Kidney (tissue), 14 donors: ENCODE measurements around the gene OTULIN. TPM values are rescaled to one million over a fixed set of nuclear protein-coding genes. Genes with fewer than 3 reads are reported as not detected.

Experiments
- DNase-seq, 5 donors: peaks; one replicate each; pipeline ENCODE4 v3.0.0-alpha.2; 2013 to 2020
- FAIRE-seq: peaks from 2 replicates; lab custom pipeline; 2012; peaks lifted over from hg19 to GRCh38; lab: Jason Lieb, UNC
- H3K27ac ChIP-seq, 2 donors: one replicate each; pipeline ENCODE4 v1.7.0; 2013; ENCODE audit warnings: low read depth in 2 of 2, low read length in 2 of 2, inconsistent platforms in 1 of 2
- H3K27me3 ChIP-seq: one replicate; pipeline ENCODE4 v1.7.1; 2013; ENCODE audit warnings: low read length, inconsistent platforms; ENCODE audit not compliant: control insufficient read depth, insufficient read depth
- H3K36me3 ChIP-seq, 3 donors: one replicate each; pipeline versions ENCODE4 v1.7.0 to v1.7.1; 2013; ENCODE audit warnings: low read length in 3 of 3, control low read depth in 1 of 3, inconsistent platforms in 1 of 3; ENCODE audit not compliant: insufficient read depth in 3 of 3, control insufficient read depth in 2 of 3
- H3K4me1 ChIP-seq, 3 donors: one replicate each; pipeline versions ENCODE4 v1.7.0 to v1.7.1; 2013; ENCODE audit warnings: low read length in 3 of 3, inconsistent platforms in 1 of 3, low read depth in 1 of 3; ENCODE audit not compliant: control insufficient read depth in 2 of 3, insufficient read depth in 2 of 3
- H3K4me3 ChIP-seq, 3 donors: one replicate each; pipeline versions ENCODE4 v1.7.0 to v1.8.1; 2013; ENCODE audit warnings: low read length in 3 of 3, control low read depth in 1 of 3, inconsistent platforms in 1 of 3
- H3K9ac ChIP-seq, 3 donors: one replicate each; pipeline versions ENCODE4 v1.7.0 to v1.7.1; 2013; ENCODE audit warnings: low read length in 3 of 3, control low read depth in 1 of 3, inconsistent platforms in 1 of 3
- H3K9me3 ChIP-seq, 3 donors: one replicate each; pipeline versions ENCODE4 v1.7.0 to v1.7.1; 2013; ENCODE audit warnings: low read length in 3 of 3, control low read depth in 1 of 3, inconsistent platforms in 1 of 3; ENCODE audit not compliant: control insufficient read depth in 2 of 3, insufficient read depth in 1 of 3
- intact Hi-C: fragments of 100-400 bp; cut with DNase I; formaldehyde crosslinking; loops from one replicate; pipeline ENCODE4 v1.11.1; 2022
- polyA plus RNA-seq: library from polyadenylated mRNA; stranded (reverse); fragments of 350-450 nt; fragmentation: Illumina TruSeq; extraction: RNeasy Lipid Tissue Mini Kit (QIAGEN cat#74804); gene quantifications from one replicate; pipeline ENCODE4 v1.2.3, GENCODE V29; 2014; ENCODE audit warnings: low read depth, low replicate concordance; ENCODE audit not compliant: insufficient read depth
- total RNA-seq: library from RNA; stranded (reverse); fragmentation: NEBNext Ultra II Directional; extraction: Animal tissue kit (Norgen Biotek cat#: 25700); gene quantifications from one replicate; pipeline ENCODE4 v1.2.1, GENCODE V29; 2021
- TF ChIP-seq, protein P1 (sequence below): IDR thresholded peaks from 3 replicates; pipeline ENCODE4 v1.5.1; 2012; ENCODE audit warnings: mild to moderate bottlenecking, moderate library complexity, borderline replicate concordance; ENCODE audit not compliant: insufficient read depth; ENCODE audit errors: extremely low read depth
- donor health status: control.
- donor health status: control.
- donor health status: control.
- donor health status: control.
- donor health status: control.
- donor health status: DM: yes; HTN: yes; CAD: no.
- donor health status: Normal renal cell carcinoma (clear cell type).

OTULIN gene
- total and polyA plus RNA-seq, 2 donors from 2014 or later, result 9.0 to 28.4 TPM

DNA sequence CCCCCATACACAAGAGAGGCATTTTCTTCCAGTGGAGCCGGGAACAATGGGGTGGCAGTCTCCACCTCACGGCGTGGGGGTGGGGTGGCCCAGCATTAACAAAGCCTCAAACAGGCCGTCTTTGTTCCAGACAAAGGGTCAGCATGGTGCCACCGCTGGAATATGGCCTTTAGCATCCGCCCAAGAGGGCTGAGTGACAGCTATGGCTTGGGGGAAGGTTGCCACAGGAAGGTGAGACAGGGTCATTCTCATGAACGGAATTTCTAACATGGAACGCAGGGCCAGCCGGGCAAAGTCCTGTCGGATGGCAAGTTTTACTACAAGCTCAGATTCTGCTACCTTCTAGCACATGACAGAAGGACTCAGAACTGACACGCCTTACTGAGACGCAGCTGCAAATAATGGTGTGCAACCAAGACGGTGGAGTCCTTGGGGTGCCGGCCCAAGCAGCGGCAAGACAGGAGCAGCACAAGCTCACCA is 64.0 kb downstream of the OTULIN start:
- FAIRE-seq (no peak), DNase-seq (no peak)
- Histone ChIP-seq H3K4me3 (no peak overlapping the region), H3K36me3 (no peaks in the 10 kb centered on the region), H3K4me1 (peaks cover 0 to 6% (median 2%) of the 10 kb centered on the region in 3 donors), H3K9ac (no peak overlapping the region), H3K27me3 (no peaks in the 10 kb centered on the region), H3K27ac (no peak overlapping the region), H3K9me3 (no peaks in the 10 kb centered on the region)
- TF ChIP-seq, protein P1, sequence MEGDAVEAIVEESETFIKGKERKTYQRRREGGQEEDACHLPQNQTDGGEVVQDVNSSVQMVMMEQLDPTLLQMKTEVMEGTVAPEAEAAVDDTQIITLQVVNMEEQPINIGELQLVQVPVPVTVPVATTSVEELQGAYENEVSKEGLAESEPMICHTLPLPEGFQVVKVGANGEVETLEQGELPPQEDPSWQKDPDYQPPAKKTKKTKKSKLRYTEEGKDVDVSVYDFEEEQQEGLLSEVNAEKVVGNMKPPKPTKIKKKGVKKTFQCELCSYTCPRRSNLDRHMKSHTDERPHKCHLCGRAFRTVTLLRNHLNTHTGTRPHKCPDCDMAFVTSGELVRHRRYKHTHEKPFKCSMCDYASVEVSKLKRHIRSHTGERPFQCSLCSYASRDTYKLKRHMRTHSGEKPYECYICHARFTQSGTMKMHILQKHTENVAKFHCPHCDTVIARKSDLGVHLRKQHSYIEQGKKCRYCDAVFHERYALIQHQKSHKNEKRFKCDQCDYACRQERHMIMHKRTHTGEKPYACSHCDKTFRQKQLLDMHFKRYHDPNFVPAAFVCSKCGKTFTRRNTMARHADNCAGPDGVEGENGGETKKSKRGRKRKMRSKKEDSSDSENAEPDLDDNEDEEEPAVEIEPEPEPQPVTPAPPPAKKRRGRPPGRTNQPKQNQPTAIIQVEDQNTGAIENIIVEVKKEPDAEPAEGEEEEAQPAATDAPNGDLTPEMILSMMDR, result no peak
- intact Hi-C loops, result loop anchor here (5.0 kb wide), 1 partner anchor 279 kb away; no protein-coding TSS in a partner anchor

DNA sequence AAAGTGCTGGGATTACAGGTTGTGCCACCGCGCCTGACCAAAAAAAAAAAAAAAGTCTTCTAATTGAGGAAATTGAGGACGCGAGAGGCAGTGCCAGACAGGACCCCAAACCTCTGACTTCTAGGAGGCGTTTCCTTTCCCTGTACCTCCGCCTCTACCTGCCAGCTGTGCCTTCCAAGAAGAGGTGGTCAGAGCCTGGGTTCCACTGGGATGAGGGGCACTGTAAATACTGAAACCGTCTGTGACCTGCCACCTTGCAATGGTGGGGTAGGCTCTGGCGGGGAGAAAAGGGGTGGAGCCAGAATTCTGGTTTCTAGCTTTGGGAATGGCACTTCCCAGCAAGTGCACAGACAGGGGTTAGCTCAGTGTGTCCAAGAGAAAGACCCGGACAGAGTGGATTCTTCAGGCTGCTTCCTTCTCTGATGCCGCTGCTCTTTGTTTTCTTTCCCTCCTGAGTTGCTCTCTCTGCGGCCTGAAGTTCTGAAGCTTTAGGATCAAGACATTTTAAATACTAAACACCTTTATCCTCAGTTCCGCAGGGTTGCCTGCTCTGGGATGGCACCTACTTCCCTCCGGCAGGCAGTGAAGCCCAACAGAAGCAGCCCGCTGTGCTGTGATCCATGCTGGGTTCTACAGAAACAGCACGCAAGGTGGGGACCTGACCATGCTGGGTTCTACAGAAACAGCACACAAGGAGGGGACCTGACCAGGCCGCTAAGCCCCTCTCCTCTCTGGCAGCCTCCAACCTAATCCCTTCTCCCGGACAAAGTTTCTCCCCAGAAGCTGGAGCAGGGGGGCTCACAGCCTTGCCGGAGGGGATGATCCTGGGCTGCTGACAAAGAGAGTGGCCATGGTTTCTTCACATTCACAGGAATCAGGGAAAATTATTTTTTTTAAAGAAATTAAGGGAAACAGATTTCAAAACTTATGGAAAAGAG is 65.2 kb downstream of the OTULIN start:
- H3K4me3 ChIP-seq, result no peak overlapping the region
- H3K27ac ChIP-seq, result no peak overlapping the region
- intact Hi-C loops, result loop anchor here (5.0 kb wide), 1 partner anchor 278 kb away; no protein-coding TSS in a partner anchor
- FAIRE-seq (no peak), DNase-seq (no peak)
- H3K27me3 ChIP-seq, result no peaks in the 10 kb centered on the region
- H3K9ac ChIP-seq, result no peak overlapping the region
- no peaks in the 10 kb centered on the region for H3K9me3 ChIP-seq
- H3K4me1 ChIP-seq, result peaks cover 0 to 6% (median 2%) of the 10 kb centered on the region in 3 donors
- TF ChIP-seq, protein P1, result no peak
- H3K36me3 ChIP-seq, result no peaks in the 10 kb centered on the region

DNA sequence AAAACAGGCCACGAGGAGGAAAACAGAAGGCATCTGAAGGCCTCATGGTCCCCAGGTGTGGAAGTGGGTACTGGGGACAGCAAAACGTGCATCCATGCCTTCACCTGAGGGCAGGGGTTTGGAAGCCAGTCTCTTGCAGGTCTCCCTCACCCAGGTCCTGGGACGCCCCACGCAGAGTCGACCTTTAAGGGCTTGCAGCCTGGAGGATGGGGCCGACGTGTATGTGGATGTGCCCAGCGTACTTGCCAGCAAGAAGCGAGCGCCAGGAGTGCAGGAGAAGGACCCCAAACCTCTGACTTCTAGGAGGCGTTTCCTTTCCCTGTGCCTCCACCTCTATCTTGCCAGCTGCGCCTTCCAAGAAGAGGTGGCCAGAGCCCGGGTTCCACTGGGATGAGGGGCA is 65.9 kb downstream of the OTULIN start:
- TF ChIP-seq, protein P1, result no peak
- FAIRE-seq, result no peak
- Histone ChIP-seq H3K27ac (no peak overlapping the region), H3K9ac (no peak overlapping the region), H3K4me1 (peaks cover 0 to 6% (median 2%) of the 10 kb centered on the region in 3 donors), H3K4me3 (no peak overlapping the region), H3K9me3 (no peaks in the 10 kb centered on the region), H3K27me3 (no peaks in the 10 kb centered on the region), H3K36me3 (no peaks in the 10 kb centered on the region)
- DNase-seq, result no peak
- intact Hi-C loops, result no loop called here
